Caco-2 (cell line): ENCODE data around the gene SMIM24. TPM values are rescaled to one million over a fixed set of nuclear protein-coding genes. Genes with fewer than 3 reads are reported as not detected.
A peak's percentile ranks its signal among the peaks of the same experiment; 100 is the strongest.

ENCODE experiments used
- BruUV-seq: library from RNA; stranded (reverse); fragments of 400-500 nt; replicated peaks from 2 replicates; lab custom pipeline; 2021; lab: Mats Ljungman, UMichigan
- CTCF ChIA-PET: fragments of 300-600 bp; sonication (Branson Sonifier 250); formaldehyde crosslinking; loops from one replicate; lab custom pipeline; 2022; ENCODE audit warnings: antibody characterized with exemption; lab: Charles Lee
- POLR2A ChIA-PET: fragments of 300-600 bp; sonication (Branson Sonifier 250); formaldehyde crosslinking; loops from one replicate; lab custom pipeline; 2022; ENCODE audit warnings: antibody characterized with exemption; lab: Charles Lee
- DNase-seq, 2 experiments: peaks; one replicate each; pipeline versions ENCODE4 v3.0.0 to v3.0.0-alpha.2; 2020 to 2022
- H3K27me3 ChIP-seq: replicated peaks from 2 replicates; pipeline ENCODE4 v1.6.0; 2011; ENCODE audit warnings: low read length; ENCODE audit not compliant: control insufficient read depth, insufficient read depth
- H3K36me3 ChIP-seq: 2 replicates; pipeline ENCODE4 v1.5.1; 2011; ENCODE audit warnings: low read length; ENCODE audit not compliant: control insufficient read depth, insufficient read depth
- H3K4me1 ChIP-seq: fragments of 250-450 bp; sonication (Bioruptor Pico); 2 replicates; pipeline ENCODE4 v1.5.1; 2020; ENCODE audit warnings: mild to moderate bottlenecking
- H3K4me3 ChIP-seq: 2 replicates; pipeline ENCODE4 v1.5.1; 2011; ENCODE audit warnings: low read depth, mild to moderate bottlenecking, control low read depth, low read length
- H3K9me3 ChIP-seq: fragments of 250-450 bp; sonication (Bioruptor Pico); 2 replicates; pipeline ENCODE4 v1.5.1; 2020; ENCODE audit warnings: mild to moderate bottlenecking, moderate library complexity
- H3K27ac Mint-ChIP-seq: one replicate; pipeline ENCODE4 v1.8.0; 2022; ENCODE audit warnings: mixed read lengths; ENCODE audit not compliant: unreplicated experiment
- H3K27me3 Mint-ChIP-seq: one replicate; pipeline ENCODE4 v1.8.0; 2022; ENCODE audit warnings: mixed read lengths; ENCODE audit not compliant: insufficient read depth, unreplicated experiment
- H3K36me3 Mint-ChIP-seq: one replicate; pipeline ENCODE4 v1.8.0; 2022; ENCODE audit warnings: mild to moderate bottlenecking, mixed read lengths; ENCODE audit not compliant: insufficient read depth, unreplicated experiment
- H3K4me1 Mint-ChIP-seq: one replicate; pipeline ENCODE4 v1.8.0; 2022; ENCODE audit warnings: low read depth, mixed read lengths; ENCODE audit not compliant: unreplicated experiment
- H3K4me3 Mint-ChIP-seq: one replicate; pipeline ENCODE4 v1.8.0; 2022; ENCODE audit warnings: mild to moderate bottlenecking, moderate library complexity, mixed read lengths; ENCODE audit not compliant: unreplicated experiment
- H3K9me3 Mint-ChIP-seq: one replicate; pipeline ENCODE4 v1.8.0; 2022; ENCODE audit warnings: mixed read lengths; ENCODE audit not compliant: unreplicated experiment
- CTCF ChIP-seq, 2 experiments: fragments of 200-600 bp in 1 of 2; IDR thresholded peaks; 1 replicate in 1 of 2; 2 replicates in 1 of 2; pipeline versions ENCODE4 v1.5.1 to v1.8.0; 2011 to 2022; ENCODE audit warnings: antibody characterized with exemption in 1 of 2, control low read depth in 1 of 2, inconsistent platforms in 1 of 2, low read depth in 1 of 2, low read length in 1 of 2, mild to moderate bottlenecking in 1 of 2, moderate library complexity in 1 of 2; ENCODE audit not compliant: insufficient read depth in 1 of 2, severe bottlenecking in 1 of 2, unreplicated experiment in 1 of 2
- intact Hi-C: fragments of 100-400 bp; cut with micrococcal nuclease; formaldehyde crosslinking; loops from one replicate; pipeline ENCODE4 v1.10.0; 2022; ENCODE audit not compliant: unreplicated experiment
- total RNA-seq: library from RNA; stranded (reverse); gene quantifications from 2 replicates; pipeline ENCODE4 v1.2.3, GENCODE V29; 2022

The SMIM24 gene
- total RNA-seq, 1 experiment from 2014 or later = 1.7 TPM

- TF ChIP-seq CTCF (IDR thresholded peaks at IDR 0.05; ENCODE audit: insufficient read depth in 1 of 2, low read depth in 1 of 2, low read length in 1 of 2, severe bottlenecking in 1 of 2, unreplicated experiment in 1 of 2) = no peak
- DNase-seq = no peak
- POLR2A ChIA-PET = no interaction called here
- CTCF ChIA-PET = interaction anchor here (1.0 to 1.1 kb wide), 2 partner anchors 11 to 45 kb away, joined by 3 to 12 read pairs; no protein-coding TSS in a partner anchor
- intact Hi-C loops = no loop called here
- no TSS peak for BruUV-seq
- no peak overlapping the region for H3K4me3 ChIP-seq
- Mint-ChIP-seq H3K36me3 (peaks cover 6% of the 10 kb centered on the region), H3K4me1 (no peaks in the 10 kb centered on the region), H3K4me3 (no peak overlapping the region), H3K27me3 (no peaks in the 10 kb centered on the region), H3K9me3 (no peaks in the 10 kb centered on the region), H3K27ac (no peak overlapping the region)
- no peaks in the 10 kb centered on the region for H3K9me3 ChIP-seq
- no peaks in the 10 kb centered on the region for H3K27me3 ChIP-seq
- no peaks in the 10 kb centered on the region for H3K36me3 ChIP-seq
- peaks cover 32% of the 10 kb centered on the region for H3K4me1 ChIP-seq
Measured at GRCh38 chr19:3474614-3475013, 5.7 kb downstream of the SMIM24 start.

- intact Hi-C loops = no loop called here
- Histone ChIP-seq H3K27me3 (no peaks in the 10 kb centered on the region), H3K9me3 (no peaks in the 10 kb centered on the region), H3K4me1 (peaks cover 32% of the 10 kb centered on the region), H3K36me3 (no peaks in the 10 kb centered on the region), H3K4me3 (peak overlapping the region; percentile 4; the same call in 1 of the 2 replicates)
- TF ChIP-seq CTCF (IDR thresholded peaks at IDR 0.05; ENCODE audit: insufficient read depth in 1 of 2, low read depth in 1 of 2, low read length in 1 of 2, severe bottlenecking in 1 of 2, unreplicated experiment in 1 of 2) = no peak
- Mint-ChIP-seq H3K9me3 (no peaks in the 10 kb centered on the region), H3K4me3 (no peak overlapping the region), H3K27me3 (no peaks in the 10 kb centered on the region), H3K27ac (no peak overlapping the region), H3K4me1 (no peaks in the 10 kb centered on the region), H3K36me3 (peaks cover 6% of the 10 kb centered on the region)
- ChIA-PET POLR2A (no interaction called here), CTCF (interaction anchor here (0.6 to 1.1 kb wide), 3 partner anchors 11 to 44 kb away, joined by 3 to 12 read pairs (median 4); no protein-coding TSS in a partner anchor)
- DNase-seq = peak; percentile 77 to 89
- no TSS peak for BruUV-seq
Measured at GRCh38 chr19:3474010-3474409, 6.3 kb downstream of the SMIM24 start.

- BruUV-seq = no TSS peak
- no peak overlapping the region for H3K4me3 Mint-ChIP-seq
- no peak overlapping the region for H3K4me3 ChIP-seq
- H3K27ac Mint-ChIP-seq = no peak overlapping the region
- H3K36me3 Mint-ChIP-seq = no peaks in the 10 kb centered on the region
- no peak for DNase-seq
- no peaks in the 10 kb centered on the region for H3K27me3 ChIP-seq
- intact Hi-C loops = no loop called here
- POLR2A ChIA-PET = no interaction called here
- peak; percentile 57 to 58 for TF ChIP-seq CTCF (IDR thresholded peaks at IDR 0.05; ENCODE audit: insufficient read depth in 1 of 2, low read depth in 1 of 2, low read length in 1 of 2, severe bottlenecking in 1 of 2, unreplicated experiment in 1 of 2)
- no peaks in the 10 kb centered on the region for H3K27me3 Mint-ChIP-seq
- H3K4me1 ChIP-seq = peaks cover 32% of the 10 kb centered on the region
- H3K36me3 ChIP-seq = no peaks in the 10 kb centered on the region
- no peaks in the 10 kb centered on the region for H3K4me1 Mint-ChIP-seq
- H3K9me3 Mint-ChIP-seq = no peaks in the 10 kb centered on the region
- CTCF ChIA-PET = interaction anchor here (1.3 kb wide), 2 partner anchors 13 to 42 kb away, joined by 5 to 7 read pairs; no protein-coding TSS in a partner anchor
- H3K9me3 ChIP-seq = no peaks in the 10 kb centered on the region
Measured at GRCh38 chr19:3471954-3472655, 8.2 kb downstream of the SMIM24 start.
